Left ventricle myocardium inferior (tissue), 1 donor: ENCODE measurements around the gene CAMKK1. TPM values are rescaled to one million over a fixed set of nuclear protein-coding genes. Genes with fewer than 3 reads are reported as not detected.

Experiments
- DNase-seq: peaks from one replicate; pipeline ENCODE4 v3.0.0-alpha.2; 2020
- H3K27ac ChIP-seq: fragments of 200-600 bp; replicated peaks from 2 replicates; pipeline ENCODE4 v1.8.0; 2021
- H3K27me3 ChIP-seq: fragments of 200-600 bp; 2 replicates; pipeline ENCODE4 v1.8.0; 2021; ENCODE audit warnings: low read depth
- H3K36me3 ChIP-seq: fragments of 200-600 bp; 2 replicates; pipeline ENCODE4 v1.8.0; 2021
- H3K4me1 ChIP-seq: fragments of 200-600 bp; 2 replicates; pipeline ENCODE4 v1.8.0; 2021
- H3K4me3 ChIP-seq: fragments of 200-600 bp; 2 replicates; pipeline ENCODE4 v1.8.0; 2021; ENCODE audit warnings: mild to moderate bottlenecking, moderate library complexity
- H3K9me3 ChIP-seq: fragments of 200-600 bp; replicated peaks from 2 replicates; pipeline ENCODE4 v1.8.0; 2021
- intact Hi-C: fragments of 100-400 bp; cut with micrococcal nuclease; formaldehyde crosslinking; loops from one replicate; pipeline ENCODE4 v1.11.0; 2022
- total RNA-seq: library from RNA; stranded (reverse); fragmentation: NEBNext Ultra II Directional; extraction: Animal tissue kit (Norgen Biotek cat#: 25700); gene quantifications from one replicate; pipeline ENCODE4 v1.2.1, GENCODE V29; 2021
- TF ChIP-seq, protein P1 (sequence below): fragments of 200-600 bp; IDR thresholded peaks from 2 replicates; pipeline ENCODE4 v1.8.0; 2021; ENCODE audit warnings: antibody characterized with exemption, mild to moderate bottlenecking, borderline replicate concordance
- donor health status: DM: no; HTN: yes; CAD: no; lungs with severe emphysema.

CAMKK1 gene
- total RNA-seq, 1 donor from 2014 or later, result 5.5 TPM

DNA sequence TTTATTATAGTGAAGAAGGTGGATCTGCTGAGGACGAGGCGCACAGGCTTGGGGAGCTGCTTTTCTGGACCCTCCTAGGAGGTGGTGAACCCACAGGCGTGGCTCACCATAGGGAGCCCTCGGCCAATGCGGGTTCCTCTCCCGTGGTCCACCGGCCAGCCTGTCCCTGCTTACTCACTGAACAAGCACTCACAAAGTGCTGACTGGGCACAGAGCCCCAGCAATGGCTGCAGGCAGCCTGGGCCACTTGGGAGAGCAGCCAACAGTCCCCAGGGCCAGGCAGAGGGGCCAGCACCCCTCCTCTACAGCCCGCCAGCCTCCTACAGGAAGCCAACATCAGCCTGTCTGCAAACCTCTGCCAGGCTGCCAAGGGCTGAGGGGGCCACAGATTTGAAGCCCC is 27.7 kb downstream of the CAMKK1 start:
- Histone ChIP-seq H3K4me3 (no peak overlapping the region), H3K9me3 (no peaks in the 10 kb centered on the region), H3K36me3 (peaks cover 11% of the 10 kb centered on the region), H3K4me1 (peaks cover 12% of the 10 kb centered on the region), H3K27me3 (no peaks in the 10 kb centered on the region), H3K27ac (no peak overlapping the region)
- intact Hi-C loops, result loop anchor here (10.0 kb wide), 1 partner anchor 140 kb away; no protein-coding TSS in a partner anchor
- TF ChIP-seq, protein P1, sequence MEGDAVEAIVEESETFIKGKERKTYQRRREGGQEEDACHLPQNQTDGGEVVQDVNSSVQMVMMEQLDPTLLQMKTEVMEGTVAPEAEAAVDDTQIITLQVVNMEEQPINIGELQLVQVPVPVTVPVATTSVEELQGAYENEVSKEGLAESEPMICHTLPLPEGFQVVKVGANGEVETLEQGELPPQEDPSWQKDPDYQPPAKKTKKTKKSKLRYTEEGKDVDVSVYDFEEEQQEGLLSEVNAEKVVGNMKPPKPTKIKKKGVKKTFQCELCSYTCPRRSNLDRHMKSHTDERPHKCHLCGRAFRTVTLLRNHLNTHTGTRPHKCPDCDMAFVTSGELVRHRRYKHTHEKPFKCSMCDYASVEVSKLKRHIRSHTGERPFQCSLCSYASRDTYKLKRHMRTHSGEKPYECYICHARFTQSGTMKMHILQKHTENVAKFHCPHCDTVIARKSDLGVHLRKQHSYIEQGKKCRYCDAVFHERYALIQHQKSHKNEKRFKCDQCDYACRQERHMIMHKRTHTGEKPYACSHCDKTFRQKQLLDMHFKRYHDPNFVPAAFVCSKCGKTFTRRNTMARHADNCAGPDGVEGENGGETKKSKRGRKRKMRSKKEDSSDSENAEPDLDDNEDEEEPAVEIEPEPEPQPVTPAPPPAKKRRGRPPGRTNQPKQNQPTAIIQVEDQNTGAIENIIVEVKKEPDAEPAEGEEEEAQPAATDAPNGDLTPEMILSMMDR, result no peak
- no peak for DNase-seq

DNA sequence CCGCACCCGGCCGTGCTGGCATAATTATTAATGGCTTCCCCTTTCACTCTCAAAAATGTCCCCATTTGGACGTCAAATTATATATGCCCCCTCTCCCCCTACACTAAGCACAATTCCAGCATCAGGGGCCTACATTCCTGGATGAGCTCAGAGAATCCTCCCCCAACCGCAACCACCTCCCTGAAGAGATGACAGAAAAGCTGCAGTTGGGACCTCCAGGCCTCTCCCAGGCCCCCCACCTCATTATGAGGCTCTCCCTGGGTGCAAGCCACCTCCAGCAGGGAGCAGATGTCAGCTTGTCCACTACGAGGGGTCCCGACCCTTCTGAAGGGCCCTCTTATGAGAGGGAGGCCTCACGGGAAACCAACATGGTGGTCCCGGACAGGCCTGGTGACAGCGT is 28.3 kb downstream of the CAMKK1 start:
- intact Hi-C loops, result loop anchor here (10.0 kb wide), 1 partner anchor 140 kb away; no protein-coding TSS in a partner anchor
- Histone ChIP-seq H3K27ac (no peak overlapping the region), H3K27me3 (no peaks in the 10 kb centered on the region), H3K36me3 (peaks cover 11% of the 10 kb centered on the region), H3K9me3 (no peaks in the 10 kb centered on the region), H3K4me1 (peaks cover 12% of the 10 kb centered on the region), H3K4me3 (no peak overlapping the region)
- TF ChIP-seq, protein P1, result no peak
- no peak for DNase-seq

DNA sequence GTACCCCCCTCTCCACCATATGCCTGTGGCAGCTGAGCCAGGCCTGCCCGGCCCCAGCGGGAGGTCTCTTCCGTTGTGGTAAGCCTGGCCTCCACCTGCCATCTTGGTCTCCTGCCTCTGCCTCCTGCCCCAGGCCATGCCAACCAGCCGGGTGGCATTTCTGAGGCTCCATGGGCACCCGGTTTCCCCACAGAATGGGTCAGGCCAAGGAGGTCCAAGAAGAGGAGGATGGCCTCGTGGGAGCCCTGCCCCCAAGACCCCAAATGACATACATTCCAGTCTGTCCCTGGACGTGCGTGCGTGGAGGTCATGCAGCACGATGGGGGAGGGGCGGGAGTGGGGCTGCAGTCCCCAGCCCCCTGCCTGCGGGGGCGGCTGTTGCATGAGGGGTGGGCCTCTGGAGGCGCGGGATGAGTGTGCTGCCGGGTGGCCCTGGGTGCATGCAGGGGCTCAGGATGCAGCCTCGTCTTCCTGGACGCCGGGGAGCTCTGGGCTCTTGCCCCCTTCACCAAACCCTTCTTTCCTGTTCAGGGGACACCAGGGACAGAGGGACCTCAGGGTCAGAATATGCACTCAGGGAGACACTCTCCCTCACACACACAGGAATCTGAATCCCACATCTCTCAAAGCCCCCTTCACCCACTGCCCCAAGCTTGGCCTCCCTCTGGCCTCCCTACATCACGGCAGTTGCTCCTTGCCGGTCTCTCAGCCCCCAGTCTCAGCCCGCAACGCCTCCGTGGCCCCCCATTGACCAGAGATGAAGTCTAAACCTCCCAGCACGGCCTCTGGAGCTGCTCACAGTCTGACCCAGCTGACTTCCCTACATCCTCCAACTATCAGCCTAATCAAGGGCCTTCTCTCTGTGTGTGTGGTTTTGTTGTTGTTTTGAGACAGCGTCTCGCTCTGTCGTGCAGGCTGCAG is 30.8 kb downstream of the CAMKK1 start:
- Histone ChIP-seq H3K27me3 (no peaks in the 10 kb centered on the region), H3K27ac (no peak overlapping the region), H3K4me3 (no peak overlapping the region), H3K9me3 (no peaks in the 10 kb centered on the region), H3K4me1 (peaks cover 12% of the 10 kb centered on the region), H3K36me3 (peaks cover 11% of the 10 kb centered on the region)
- DNase-seq, result no peak
- intact Hi-C loops, result loop anchor here (10.0 kb wide), 1 partner anchor 143 kb away; no protein-coding TSS in a partner anchor
- TF ChIP-seq, protein P1, result no peak

GRCh38 chr17:3860939-3861700 is 31.7 kb downstream of the CAMKK1 start:
- Histone ChIP-seq H3K36me3 (peaks cover 11% of the 10 kb centered on the region), H3K27me3 (no peaks in the 10 kb centered on the region), H3K9me3 (no peaks in the 10 kb centered on the region), H3K4me1 (peaks cover 12% of the 10 kb centered on the region), H3K27ac (no peak overlapping the region), H3K4me3 (no peak overlapping the region)
- intact Hi-C loops, result loop anchor here (10.0 kb wide), 1 partner anchor 144 kb away; no protein-coding TSS in a partner anchor
- no peak for DNase-seq
- TF ChIP-seq, protein P1, result no peak

DNA sequence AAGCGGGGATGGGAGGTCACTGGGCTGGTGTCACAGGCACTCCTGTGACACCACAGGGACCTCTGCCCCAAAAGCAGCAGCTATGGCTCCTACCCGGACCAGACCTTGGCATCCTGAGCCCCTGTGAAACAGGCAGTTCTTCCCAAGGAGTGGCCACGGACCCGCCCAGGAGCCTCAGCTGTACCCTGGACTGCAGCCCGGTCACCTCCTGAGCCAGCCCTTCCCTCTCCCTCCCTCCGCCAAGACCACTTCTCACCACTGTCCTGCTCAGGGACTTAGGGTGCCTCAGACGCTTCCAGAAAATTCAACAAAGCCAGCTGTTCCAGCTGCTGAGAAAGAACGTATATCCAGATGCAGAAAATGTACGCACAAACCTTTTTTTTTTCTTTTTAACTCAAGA is 32.9 kb downstream of the CAMKK1 start:
- H3K27ac ChIP-seq, result no peak overlapping the region
- H3K4me3 ChIP-seq, result no peak overlapping the region
- peaks cover 11% of the 10 kb centered on the region for H3K36me3 ChIP-seq
- H3K9me3 ChIP-seq, result no peaks in the 10 kb centered on the region
- H3K4me1 ChIP-seq, result peaks cover 4% of the 10 kb centered on the region
- H3K27me3 ChIP-seq, result no peaks in the 10 kb centered on the region
- TF ChIP-seq, protein P1, result no peak
- intact Hi-C loops, result loop anchor here (10.0 kb wide), 1 partner anchor 145 kb away; no protein-coding TSS in a partner anchor
- no peak for DNase-seq
